ENCODE measurements around the gene IL17RD.

Gene IL17RD

GRCh38 chr3:57053122-57053521 lies 112.0 kb downstream of the IL17RD start:
- in situ Hi-C loops (cut with MboI; ENCODE audit: low sequenced_read_pairs, unreplicated experiment): no loop called here
- no peak for DNase-seq (ENCODE audit: low spot score)
- TF ChIP-seq, protein P1, sequence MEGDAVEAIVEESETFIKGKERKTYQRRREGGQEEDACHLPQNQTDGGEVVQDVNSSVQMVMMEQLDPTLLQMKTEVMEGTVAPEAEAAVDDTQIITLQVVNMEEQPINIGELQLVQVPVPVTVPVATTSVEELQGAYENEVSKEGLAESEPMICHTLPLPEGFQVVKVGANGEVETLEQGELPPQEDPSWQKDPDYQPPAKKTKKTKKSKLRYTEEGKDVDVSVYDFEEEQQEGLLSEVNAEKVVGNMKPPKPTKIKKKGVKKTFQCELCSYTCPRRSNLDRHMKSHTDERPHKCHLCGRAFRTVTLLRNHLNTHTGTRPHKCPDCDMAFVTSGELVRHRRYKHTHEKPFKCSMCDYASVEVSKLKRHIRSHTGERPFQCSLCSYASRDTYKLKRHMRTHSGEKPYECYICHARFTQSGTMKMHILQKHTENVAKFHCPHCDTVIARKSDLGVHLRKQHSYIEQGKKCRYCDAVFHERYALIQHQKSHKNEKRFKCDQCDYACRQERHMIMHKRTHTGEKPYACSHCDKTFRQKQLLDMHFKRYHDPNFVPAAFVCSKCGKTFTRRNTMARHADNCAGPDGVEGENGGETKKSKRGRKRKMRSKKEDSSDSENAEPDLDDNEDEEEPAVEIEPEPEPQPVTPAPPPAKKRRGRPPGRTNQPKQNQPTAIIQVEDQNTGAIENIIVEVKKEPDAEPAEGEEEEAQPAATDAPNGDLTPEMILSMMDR (IDR thresholded peaks at IDR 0.05; ENCODE audit: borderline replicate concordance, control extremely low read depth, extremely low read depth, insufficient read depth, missing control alignments): no peak

DNA sequence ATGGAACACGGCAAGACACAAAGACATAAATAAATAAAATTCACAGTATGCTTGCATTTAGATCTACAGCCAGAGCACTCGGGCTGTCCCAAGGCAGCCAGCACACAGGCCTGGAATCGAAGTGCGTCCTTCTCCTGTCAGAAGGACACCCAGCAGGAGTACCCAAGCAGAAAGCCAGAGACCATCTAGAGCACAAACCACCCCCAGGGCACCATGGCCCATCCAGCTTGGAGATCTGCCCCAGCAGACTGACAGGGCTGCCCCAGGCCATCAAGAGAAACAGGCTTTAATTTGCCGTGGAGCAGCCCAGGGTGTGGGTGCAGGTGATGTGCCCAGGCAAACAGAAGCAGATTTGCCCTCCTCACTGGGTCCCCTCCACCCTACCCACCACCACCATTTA lies 112.5 kb downstream of the IL17RD start:
- DNase-seq (ENCODE audit: low spot score): no peak
- TF ChIP-seq, protein P1 (IDR thresholded peaks at IDR 0.05; ENCODE audit: borderline replicate concordance, control extremely low read depth, extremely low read depth, insufficient read depth, missing control alignments): no peak
- in situ Hi-C loops (cut with MboI; ENCODE audit: low sequenced_read_pairs, unreplicated experiment): no loop called here

DNA sequence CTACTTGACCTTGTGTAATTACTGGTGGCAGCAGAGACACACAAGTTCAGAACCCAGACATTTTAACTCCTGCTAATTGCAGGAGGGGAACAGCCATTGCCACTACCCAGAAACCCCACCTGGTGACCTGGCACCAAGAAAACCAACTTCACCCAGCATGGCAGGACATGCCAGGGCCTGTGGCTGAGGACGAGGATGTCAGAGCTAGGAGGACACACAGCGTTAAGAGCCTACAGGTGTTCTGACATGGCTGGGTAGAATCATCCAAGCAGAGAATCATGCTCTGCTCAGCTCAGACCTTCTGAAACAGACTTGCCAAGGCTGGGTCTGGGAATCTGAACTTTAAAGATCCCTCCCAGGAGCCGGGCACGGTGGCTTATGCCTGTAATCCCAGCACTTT lies 116.4 kb downstream of the IL17RD start:
- in situ Hi-C loops (cut with MboI; ENCODE audit: low sequenced_read_pairs, unreplicated experiment): no loop called here
- DNase-seq (ENCODE audit: low spot score): no peak
- TF ChIP-seq, protein P1 (IDR thresholded peaks at IDR 0.05; ENCODE audit: borderline replicate concordance, control extremely low read depth, extremely low read depth, insufficient read depth, missing control alignments): no peak

DNA sequence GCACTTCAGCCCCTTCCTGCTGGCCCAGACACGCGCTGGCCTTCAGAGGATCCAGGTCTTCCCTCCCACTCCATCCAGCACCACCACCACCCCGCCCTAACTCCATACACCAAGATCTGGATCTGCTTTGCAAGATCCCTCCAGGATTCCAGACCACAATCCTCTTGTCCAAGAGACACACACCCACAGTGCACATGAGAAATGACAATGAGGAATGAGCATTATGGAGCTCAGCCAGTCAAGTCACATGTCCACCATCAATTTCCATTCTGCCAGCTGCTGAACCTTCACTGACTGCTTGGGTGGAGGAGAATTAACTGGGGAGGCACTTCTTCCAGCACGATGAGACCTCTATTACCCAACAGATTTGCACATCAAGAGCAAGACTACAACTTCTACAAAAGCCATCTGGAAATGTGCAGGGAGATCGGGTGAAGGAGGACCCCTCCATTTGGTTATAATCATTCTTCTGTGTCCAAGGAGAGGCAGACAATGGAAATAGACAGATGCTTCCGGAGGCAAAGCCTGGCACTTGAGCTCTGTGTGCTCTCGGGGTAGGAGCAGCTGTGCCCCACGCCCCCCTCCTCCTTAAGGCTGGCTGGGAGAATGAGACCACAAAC lies 117.0 kb downstream of the IL17RD start:
- DNase-seq (ENCODE audit: low spot score): no peak
- TF ChIP-seq, protein P1 (IDR thresholded peaks at IDR 0.05; ENCODE audit: borderline replicate concordance, control extremely low read depth, extremely low read depth, insufficient read depth, missing control alignments): no peak
- in situ Hi-C loops (cut with MboI; ENCODE audit: low sequenced_read_pairs, unreplicated experiment): no loop called here

DNA sequence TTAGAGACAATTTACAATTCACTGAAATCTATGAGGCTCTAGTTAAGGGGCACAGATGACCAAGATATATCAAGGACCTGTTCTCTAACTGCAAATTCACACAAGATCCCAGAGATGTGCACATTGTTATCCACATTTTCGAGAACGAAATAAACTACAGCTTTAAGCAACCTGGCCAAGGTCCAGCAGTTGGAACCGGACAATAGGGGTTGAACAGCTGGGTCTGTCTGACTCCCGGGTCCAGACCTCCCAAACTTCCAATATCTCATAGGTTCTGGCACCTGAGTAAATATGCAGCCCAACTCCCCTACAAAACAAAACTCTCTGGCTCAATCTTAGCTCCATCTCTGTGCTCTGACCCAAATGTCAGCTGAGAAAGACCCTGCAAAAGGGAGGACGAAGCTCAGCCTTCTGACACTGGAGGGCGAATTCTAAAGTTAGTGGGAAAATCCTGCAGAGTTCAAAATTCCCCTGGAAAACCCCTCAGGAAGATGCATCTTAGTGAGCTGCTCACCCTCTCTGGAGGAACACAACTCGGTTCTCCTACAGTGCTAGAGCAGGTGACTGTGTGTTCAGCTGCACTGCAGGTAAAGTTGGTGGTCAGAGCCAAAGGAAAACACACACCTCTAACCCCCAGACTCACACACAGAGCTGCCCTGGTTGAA lies 118.9 kb downstream of the IL17RD start:
- TF ChIP-seq, protein P1 (IDR thresholded peaks at IDR 0.05; ENCODE audit: borderline replicate concordance, control extremely low read depth, extremely low read depth, insufficient read depth, missing control alignments): no peak
- in situ Hi-C loops (cut with MboI; ENCODE audit: low sequenced_read_pairs, unreplicated experiment): no loop called here

DNA sequence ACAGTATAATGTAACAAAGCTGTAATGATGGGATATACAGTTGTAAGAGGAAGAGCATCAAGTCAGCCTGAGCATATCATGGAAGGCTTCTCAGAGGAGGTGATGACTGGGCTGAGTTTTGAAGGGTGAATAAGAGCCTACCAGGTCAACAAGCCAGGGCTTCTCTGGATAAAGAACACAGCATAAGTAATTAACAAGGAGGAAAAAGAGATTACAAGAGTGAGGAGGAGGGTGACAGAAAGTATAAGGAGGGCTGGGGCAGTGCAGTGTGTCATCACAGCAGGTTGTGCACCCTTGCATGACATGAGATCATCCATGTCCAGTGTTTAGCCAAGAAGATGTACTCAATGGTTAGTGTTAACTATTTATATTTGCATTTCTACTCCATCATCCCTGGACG lies 121.6 kb downstream of the IL17RD start:
- TF ChIP-seq, protein P1 (IDR thresholded peaks at IDR 0.05; ENCODE audit: borderline replicate concordance, control extremely low read depth, extremely low read depth, insufficient read depth, missing control alignments): no peak
- no peak for DNase-seq (ENCODE audit: low spot score)
- in situ Hi-C loops (cut with MboI; ENCODE audit: low sequenced_read_pairs, unreplicated experiment): no loop called here

More for the DNA sequence above, 118.9 kb downstream of the IL17RD start:
- no peak for DNase-seq (ENCODE audit: low spot score)

All from GM13976 (cell line).